NT2/D1 (cell line): ENCODE measurements around the gene PRTFDC1.

ENCODE experiments used
- DNase-seq: peaks from one replicate; pipeline ENCODE4 v3.0.0-alpha.2; 2011; ENCODE audit warnings: low read depth, low spot score
- H3K27me3 ChIP-seq: 2 replicates; pipeline ENCODE4 v1.6.0; 2011; ENCODE audit warnings: mild to moderate bottlenecking; ENCODE audit not compliant: insufficient read length, insufficient read depth
- H3K36me3 ChIP-seq: 2 replicates; pipeline ENCODE4 v1.6.1; 2011; ENCODE audit warnings: mild to moderate bottlenecking, low read length, mixed read lengths; ENCODE audit not compliant: insufficient read depth, insufficient read length
- H3K4me1 ChIP-seq: 2 replicates; pipeline ENCODE4 v1.5.1; 2011; ENCODE audit not compliant: insufficient read depth, insufficient read length
- H3K4me3 ChIP-seq: 2 replicates; pipeline ENCODE4 v1.5.1; 2011; ENCODE audit warnings: low read depth; ENCODE audit not compliant: insufficient read length
- H3K9ac ChIP-seq: 2 replicates; pipeline ENCODE4 v1.6.0; 2011; ENCODE audit warnings: low read depth; ENCODE audit not compliant: insufficient read length
- H3K9me3 ChIP-seq: 2 replicates; pipeline ENCODE4 v1.5.1; 2011; ENCODE audit warnings: mild to moderate bottlenecking, low read length; ENCODE audit not compliant: insufficient read depth
- SUZ12 ChIP-seq: IDR thresholded peaks from 2 replicates; pipeline ENCODE4 v1.6.1; 2011; ENCODE audit not compliant: insufficient read length, insufficient read depth; ENCODE audit errors: extremely low read depth
- YY1 ChIP-seq: IDR thresholded peaks from 2 replicates; pipeline ENCODE4 v1.6.1; 2011; ENCODE audit not compliant: insufficient read length, insufficient read depth
- ZNF274 ChIP-seq: IDR thresholded peaks from 2 replicates; pipeline ENCODE4 v1.6.1; 2011; ENCODE audit warnings: mild to moderate bottlenecking, low read depth, low read length

The PRTFDC1 gene

DNA sequence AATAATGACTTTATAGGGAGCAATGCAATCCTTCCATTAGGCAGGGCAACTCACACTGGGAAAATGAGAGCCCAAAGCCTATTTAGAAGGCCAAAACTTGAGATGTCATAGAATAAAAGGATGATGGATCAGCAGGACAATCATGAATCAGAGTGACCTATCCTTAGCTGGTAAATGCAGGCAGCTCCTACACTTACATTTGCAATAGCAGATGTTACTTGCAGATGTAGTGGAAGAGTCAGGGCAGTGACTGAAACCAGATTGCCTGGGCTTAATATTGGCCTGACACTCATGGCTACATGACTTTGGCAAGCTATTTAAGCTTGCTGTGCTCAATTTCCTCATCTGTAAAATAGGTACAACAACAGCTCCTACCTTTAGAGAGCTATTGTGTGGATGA, 98.7 kb downstream of the PRTFDC1 start:
- H3K4me1 ChIP-seq = peaks cover 1% of the 10 kb centered on the region
- H3K4me3 ChIP-seq = no peak overlapping the region

GRCh38 chr10:24851629-24852028, 100.8 kb downstream of the PRTFDC1 start:
- TF ChIP-seq SUZ12 (no peak), YY1 (no peak), ZNF274 (no peak)
- Histone ChIP-seq H3K9me3 (no peaks in the 10 kb centered on the region), H3K36me3 (no peaks in the 10 kb centered on the region), H3K4me3 (no peak overlapping the region), H3K27me3 (no peaks in the 10 kb centered on the region), H3K9ac (no peak overlapping the region), H3K4me1 (peaks cover 1% of the 10 kb centered on the region)
- DNase-seq = no peak

More for the DNA sequence above, 98.7 kb downstream of the PRTFDC1 start:
- Histone ChIP-seq H3K36me3 (no peaks in the 10 kb centered on the region), H3K27me3 (no peaks in the 10 kb centered on the region), H3K9me3 (no peaks in the 10 kb centered on the region), H3K9ac (no peak overlapping the region)
- no peak for DNase-seq
- TF ChIP-seq YY1 (no peak), SUZ12 (no peak), ZNF274 (no peak)

DNA sequence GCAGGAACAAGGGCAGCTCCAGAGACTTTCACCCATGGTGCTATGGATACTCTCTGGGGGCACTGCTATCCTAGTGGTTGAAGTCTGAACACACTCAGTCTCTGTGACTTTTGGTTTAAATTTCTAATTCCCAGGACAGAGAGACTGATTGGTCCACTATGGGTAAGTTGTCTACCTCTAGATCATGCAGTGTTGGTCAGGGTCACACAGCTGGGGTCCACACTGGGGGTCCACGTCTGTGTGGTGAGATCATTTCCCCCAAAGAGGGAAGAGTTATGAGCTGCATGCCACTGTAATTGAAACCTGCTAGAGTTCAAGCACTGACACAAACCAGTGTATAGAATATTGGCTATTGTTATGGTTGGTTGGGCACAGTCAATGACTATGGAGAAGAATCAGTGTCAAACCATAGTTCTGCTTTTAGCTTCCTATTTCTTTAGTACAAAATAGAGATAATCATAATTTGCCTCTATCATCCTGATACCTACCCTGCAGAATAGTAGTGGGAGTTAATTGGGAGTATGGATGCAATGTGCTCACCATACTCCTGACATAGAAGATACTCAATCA, 101.6 kb downstream of the PRTFDC1 start:
- Histone ChIP-seq H3K4me3 (no peak overlapping the region), H3K27me3 (no peaks in the 10 kb centered on the region), H3K9me3 (no peaks in the 10 kb centered on the region), H3K4me1 (peaks cover 1% of the 10 kb centered on the region), H3K9ac (no peak overlapping the region), H3K36me3 (no peaks in the 10 kb centered on the region)
- DNase-seq = no peak
- TF ChIP-seq SUZ12 (no peak), YY1 (no peak), ZNF274 (no peak)

- Histone ChIP-seq H3K36me3 (no peaks in the 10 kb centered on the region), H3K9me3 (no peaks in the 10 kb centered on the region), H3K9ac (no peak overlapping the region), H3K27me3 (no peaks in the 10 kb centered on the region), H3K4me1 (peaks cover 1% of the 10 kb centered on the region), H3K4me3 (no peak overlapping the region)
- TF ChIP-seq SUZ12 (no peak), YY1 (no peak), ZNF274 (no peak)
- DNase-seq = no peak
These were observed 102.7 kb downstream of the PRTFDC1 start for GRCh38 chr10:24849501-24850299.

- no peak overlapping the region for H3K9ac ChIP-seq
- no peaks in the 10 kb centered on the region for H3K27me3 ChIP-seq
- H3K9me3 ChIP-seq = no peaks in the 10 kb centered on the region
- no peaks in the 10 kb centered on the region for H3K36me3 ChIP-seq
- H3K4me1 ChIP-seq = peaks cover 1% of the 10 kb centered on the region
- H3K4me3 ChIP-seq = no peak overlapping the region
- TF ChIP-seq SUZ12 (no peak), ZNF274 (no peak), YY1 (no peak)
- DNase-seq = no peak
These were observed 103.4 kb downstream of the PRTFDC1 start for GRCh38 chr10:24849051-24849450.

- Histone ChIP-seq H3K4me1 (peaks cover 1% of the 10 kb centered on the region), H3K9ac (no peak overlapping the region), H3K4me3 (no peak overlapping the region), H3K27me3 (no peaks in the 10 kb centered on the region), H3K9me3 (no peaks in the 10 kb centered on the region), H3K36me3 (no peaks in the 10 kb centered on the region)
- no peak for TF ChIP-seq ZNF274
- TF ChIP-seq YY1 = no peak
- TF ChIP-seq SUZ12 = no peak
- DNase-seq = no peak
These were observed 104.2 kb downstream of the PRTFDC1 start for GRCh38 chr10:24848195-24848594.

DNA sequence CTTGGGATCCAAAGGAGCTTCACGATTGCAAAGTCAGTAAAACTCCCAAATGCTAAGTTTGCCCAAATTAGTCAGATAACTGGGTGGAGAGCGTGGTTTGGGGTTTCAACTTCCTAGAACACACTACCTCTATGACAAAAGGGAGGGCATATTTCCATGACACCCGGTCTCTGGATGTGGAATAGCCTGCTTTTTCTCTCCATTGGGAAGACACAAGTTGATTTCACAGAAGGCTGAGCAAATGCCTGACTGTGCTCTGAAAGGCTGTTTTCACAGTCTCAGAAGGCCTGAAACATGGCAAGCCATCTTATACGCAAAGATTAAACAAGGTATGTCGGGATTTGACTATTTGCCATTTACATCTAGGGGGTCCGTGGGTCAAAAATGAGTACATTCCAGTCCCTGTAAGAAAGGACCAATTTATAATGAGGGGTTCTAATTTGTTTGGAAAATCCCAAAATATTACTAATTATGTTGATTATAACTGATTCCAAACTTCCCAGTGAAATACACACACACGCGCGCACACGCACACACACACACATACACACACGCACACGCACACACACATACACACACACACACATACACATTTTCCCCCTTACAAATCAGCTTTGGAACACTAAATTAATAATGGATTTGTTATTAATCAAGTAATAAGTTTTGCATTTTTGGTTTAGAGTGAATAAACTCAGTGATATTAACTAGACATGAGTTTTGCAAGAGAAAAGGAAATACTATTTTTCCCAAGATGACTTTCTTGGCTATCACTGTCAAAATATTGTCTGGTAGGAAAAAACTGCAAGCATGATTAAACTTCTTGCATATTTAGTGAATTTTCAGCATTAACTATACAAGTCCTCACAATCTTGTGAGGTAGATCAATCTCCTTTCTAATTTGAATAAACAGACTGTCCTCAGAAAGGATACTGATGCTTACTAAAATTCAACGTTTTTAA, 105.0 kb downstream of the PRTFDC1 start:
- H3K36me3 ChIP-seq = no peaks in the 10 kb centered on the region
- TF ChIP-seq SUZ12 (no peak), ZNF274 (no peak), YY1 (no peak)
- H3K4me1 ChIP-seq = peaks cover 1% of the 10 kb centered on the region
- no peaks in the 10 kb centered on the region for H3K9me3 ChIP-seq
- no peaks in the 10 kb centered on the region for H3K27me3 ChIP-seq
- no peak overlapping the region for H3K4me3 ChIP-seq
- no peak for DNase-seq
- no peak overlapping the region for H3K9ac ChIP-seq
